Keratinocyte (primary cell): ENCODE results near the gene SUN1.

Experiments
- EZH2 ChIP-seq: IDR thresholded peaks from one replicate; pipeline ENCODE4 v1.6.1; 2012; ENCODE audit warnings: inconsistent platforms, mild to moderate bottlenecking, low read length, moderate library complexity
- TF ChIP-seq, protein P1 (sequence below), 3 experiments: IDR thresholded peaks in 1 of 3; conservative IDR thresholded peaks in 1 of 3; optimal IDR thresholded peaks in 1 of 3; 2 replicates in 2 of 3; 3 replicates in 1 of 3; pipeline versions ENCODE3 to v1.5.1; 2011; ENCODE audit warnings: low read length in 3 of 3, mild to moderate bottlenecking in 3 of 3, moderate library complexity in 2 of 3, control low read depth in 1 of 3, inconsistent platforms in 1 of 3; ENCODE audit not compliant: insufficient read depth in 2 of 3; ENCODE audit errors: extremely low read depth in 1 of 3

DNA sequence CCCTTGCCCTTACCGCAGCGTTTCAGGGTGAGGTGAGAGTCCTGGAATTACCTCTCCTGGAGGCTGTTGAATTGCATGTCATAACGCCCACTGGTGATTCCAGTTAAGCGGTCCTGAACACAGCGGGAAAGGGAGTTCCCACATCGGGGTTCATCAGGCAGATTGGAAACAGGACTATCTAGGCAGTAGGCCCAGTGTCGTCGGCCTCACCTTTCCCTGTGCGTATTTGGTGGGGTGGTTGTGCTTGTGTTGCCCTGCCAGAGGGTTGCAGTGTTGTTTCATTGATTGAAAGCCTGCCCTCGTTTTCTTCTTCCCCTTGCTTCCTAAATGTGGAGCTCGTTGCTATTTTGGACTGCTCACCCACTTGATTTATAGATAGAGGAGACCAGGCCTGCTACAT, 10.6 kb upstream of the SUN1 start:
- TF ChIP-seq, protein P1, sequence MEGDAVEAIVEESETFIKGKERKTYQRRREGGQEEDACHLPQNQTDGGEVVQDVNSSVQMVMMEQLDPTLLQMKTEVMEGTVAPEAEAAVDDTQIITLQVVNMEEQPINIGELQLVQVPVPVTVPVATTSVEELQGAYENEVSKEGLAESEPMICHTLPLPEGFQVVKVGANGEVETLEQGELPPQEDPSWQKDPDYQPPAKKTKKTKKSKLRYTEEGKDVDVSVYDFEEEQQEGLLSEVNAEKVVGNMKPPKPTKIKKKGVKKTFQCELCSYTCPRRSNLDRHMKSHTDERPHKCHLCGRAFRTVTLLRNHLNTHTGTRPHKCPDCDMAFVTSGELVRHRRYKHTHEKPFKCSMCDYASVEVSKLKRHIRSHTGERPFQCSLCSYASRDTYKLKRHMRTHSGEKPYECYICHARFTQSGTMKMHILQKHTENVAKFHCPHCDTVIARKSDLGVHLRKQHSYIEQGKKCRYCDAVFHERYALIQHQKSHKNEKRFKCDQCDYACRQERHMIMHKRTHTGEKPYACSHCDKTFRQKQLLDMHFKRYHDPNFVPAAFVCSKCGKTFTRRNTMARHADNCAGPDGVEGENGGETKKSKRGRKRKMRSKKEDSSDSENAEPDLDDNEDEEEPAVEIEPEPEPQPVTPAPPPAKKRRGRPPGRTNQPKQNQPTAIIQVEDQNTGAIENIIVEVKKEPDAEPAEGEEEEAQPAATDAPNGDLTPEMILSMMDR (optimal IDR thresholded peaks at IDR 0.05 in 1 of 3, IDR thresholded peaks at IDR 0.05 in 1 of 3, conservative IDR thresholded peaks at IDR 0.05 in 1 of 3; ENCODE audit: extremely low read depth in 1 of 3, insufficient read depth in 2 of 3, low read length in 3 of 3): peak; percentile 45 to 77 (median 50)
- TF ChIP-seq EZH2: no peak
